HUES48 (cell line): ENCODE measurements around the gene COL5A1.

Source experiments
- H3K27ac ChIP-seq: one replicate; pipeline ENCODE4 v1.7.0; 2013; ENCODE audit warnings: low read depth, low read length, inconsistent platforms
- H3K27me3 ChIP-seq: 2 replicates; pipeline ENCODE4 v1.6.1; 2013; ENCODE audit warnings: mild to moderate bottlenecking, low read length; ENCODE audit not compliant: control insufficient read depth, insufficient read depth
- H3K36me3 ChIP-seq: 2 replicates; pipeline ENCODE4 v1.6.1; 2013; ENCODE audit warnings: low read length; ENCODE audit not compliant: control insufficient read depth, insufficient read depth
- H3K4me1 ChIP-seq: 2 replicates; pipeline ENCODE4 v1.6.1; 2013; ENCODE audit warnings: mild to moderate bottlenecking, low read length; ENCODE audit not compliant: control insufficient read depth, insufficient read depth
- H3K4me3 ChIP-seq: 2 replicates; pipeline ENCODE4 v1.5.1; 2013; ENCODE audit warnings: mild to moderate bottlenecking, low read depth, low read length
- H3K9ac ChIP-seq: 2 replicates; pipeline ENCODE4 v1.6.1; 2013; ENCODE audit warnings: mild to moderate bottlenecking, low read depth, low read length, moderate library complexity
- H3K9me3 ChIP-seq: 2 replicates; pipeline ENCODE4 v1.6.1; 2013; ENCODE audit warnings: low read length; ENCODE audit not compliant: control insufficient read depth, insufficient read depth

COL5A1 gene

GRCh38 chr9:134620751-134621557, 20.6 kb upstream of the COL5A1 start:
- no peaks in the 10 kb centered on the region for H3K9me3 ChIP-seq
- H3K9ac ChIP-seq: no peak overlapping the region
- H3K4me1 ChIP-seq: peaks cover 10% of the 10 kb centered on the region; the same call in 1 of the 2 replicates
- no peak overlapping the region for H3K27ac ChIP-seq
- no peak overlapping the region for H3K4me3 ChIP-seq
- no peaks in the 10 kb centered on the region for H3K27me3 ChIP-seq
- no peaks in the 10 kb centered on the region for H3K36me3 ChIP-seq

DNA sequence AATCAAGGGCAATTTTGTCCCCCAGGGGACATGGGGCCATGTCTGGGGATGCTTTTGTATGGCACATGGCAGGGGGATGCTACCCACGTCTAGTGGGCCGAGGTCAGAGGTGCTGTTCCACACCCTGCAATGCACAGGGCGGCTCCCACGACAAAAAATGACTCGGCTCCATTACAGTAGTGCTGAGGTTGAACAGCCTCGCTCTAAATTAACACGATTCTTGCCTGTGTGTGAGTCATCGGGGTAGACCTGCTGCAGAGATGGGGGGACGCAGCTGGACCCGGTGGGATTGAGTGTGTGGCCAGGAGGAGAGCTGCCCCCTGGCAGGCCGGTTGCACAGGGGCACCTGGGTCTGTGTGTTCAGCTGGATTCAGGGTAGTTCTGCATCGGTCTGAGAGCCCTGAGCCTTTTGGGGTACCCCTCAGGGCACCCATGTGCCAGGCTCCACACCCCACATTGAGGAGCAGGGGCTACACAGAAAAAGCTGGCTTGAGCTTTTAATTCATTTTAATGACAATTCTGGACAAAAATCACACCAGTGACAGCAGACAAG, 20.0 kb upstream of the COL5A1 start:
- Histone ChIP-seq H3K9me3 (no peaks in the 10 kb centered on the region), H3K27ac (no peak overlapping the region), H3K36me3 (no peaks in the 10 kb centered on the region), H3K4me1 (peaks cover 17% of the 10 kb centered on the region), H3K27me3 (no peaks in the 10 kb centered on the region), H3K9ac (no peak overlapping the region), H3K4me3 (no peak overlapping the region)

- Histone ChIP-seq H3K27ac (no peak overlapping the region), H3K27me3 (no peaks in the 10 kb centered on the region)
Measured at GRCh38 chr9:134622896-134623257, 18.7 kb upstream of the COL5A1 start.

DNA sequence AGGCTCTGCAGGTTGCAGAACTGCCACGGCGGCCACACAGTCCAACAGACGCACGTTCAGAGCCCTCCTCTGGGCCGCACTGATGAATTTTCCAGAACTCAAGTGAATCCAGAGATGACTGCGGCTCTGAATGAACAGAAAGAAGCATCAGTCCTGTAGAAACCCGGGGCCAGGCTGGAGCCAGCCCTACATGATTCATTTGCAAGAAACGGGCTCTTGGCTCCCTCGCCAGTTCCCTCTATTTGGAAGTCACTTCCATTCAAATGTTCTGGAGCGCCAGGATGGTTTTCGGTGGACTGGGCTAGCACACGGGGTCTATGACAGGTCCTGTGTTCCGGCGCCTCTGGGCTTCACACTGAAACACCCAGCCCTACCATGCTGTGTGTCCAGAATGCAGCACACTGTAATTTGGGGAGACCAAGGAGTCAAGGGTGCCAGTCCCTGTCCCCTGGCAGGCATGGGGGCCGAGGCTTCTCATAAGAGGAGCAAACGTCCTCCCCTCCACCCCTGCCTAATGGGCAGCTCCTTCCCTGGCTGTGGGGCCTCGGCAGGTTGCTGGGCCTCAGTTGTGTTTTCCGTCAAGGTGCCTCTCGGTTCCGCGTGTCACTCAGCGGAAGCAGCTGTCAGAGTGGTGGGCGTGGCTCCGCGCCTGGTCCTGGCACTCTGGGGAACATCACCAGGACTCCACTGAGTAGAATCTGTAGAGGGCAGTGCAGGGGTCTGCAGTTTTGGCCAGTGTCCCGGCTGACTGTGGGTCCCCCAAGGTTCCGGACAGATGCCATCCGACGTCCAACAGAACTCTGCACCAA, 18.1 kb upstream of the COL5A1 start:
- Histone ChIP-seq H3K4me1 (peaks cover 19% of the 10 kb centered on the region), H3K9me3 (no peaks in the 10 kb centered on the region), H3K4me3 (no peak overlapping the region), H3K36me3 (no peaks in the 10 kb centered on the region), H3K27me3 (no peaks in the 10 kb centered on the region), H3K27ac (no peak overlapping the region), H3K9ac (no peak overlapping the region)

More at GRCh38 chr9:134622896-134623257, 18.7 kb upstream of the COL5A1 start:
- no peak overlapping the region for H3K4me3 ChIP-seq
- no peaks in the 10 kb centered on the region for H3K9me3 ChIP-seq
- H3K36me3 ChIP-seq: no peaks in the 10 kb centered on the region
- H3K4me1 ChIP-seq: peaks cover 19% of the 10 kb centered on the region
- H3K9ac ChIP-seq: no peak overlapping the region

GRCh38 chr9:134624137-134624591, 17.4 kb upstream of the COL5A1 start:
- Histone ChIP-seq H3K27ac (no peak overlapping the region), H3K36me3 (no peaks in the 10 kb centered on the region), H3K9ac (no peak overlapping the region), H3K4me3 (no peak overlapping the region), H3K4me1 (peaks cover 19% of the 10 kb centered on the region), H3K9me3 (no peaks in the 10 kb centered on the region), H3K27me3 (no peaks in the 10 kb centered on the region)

DNA sequence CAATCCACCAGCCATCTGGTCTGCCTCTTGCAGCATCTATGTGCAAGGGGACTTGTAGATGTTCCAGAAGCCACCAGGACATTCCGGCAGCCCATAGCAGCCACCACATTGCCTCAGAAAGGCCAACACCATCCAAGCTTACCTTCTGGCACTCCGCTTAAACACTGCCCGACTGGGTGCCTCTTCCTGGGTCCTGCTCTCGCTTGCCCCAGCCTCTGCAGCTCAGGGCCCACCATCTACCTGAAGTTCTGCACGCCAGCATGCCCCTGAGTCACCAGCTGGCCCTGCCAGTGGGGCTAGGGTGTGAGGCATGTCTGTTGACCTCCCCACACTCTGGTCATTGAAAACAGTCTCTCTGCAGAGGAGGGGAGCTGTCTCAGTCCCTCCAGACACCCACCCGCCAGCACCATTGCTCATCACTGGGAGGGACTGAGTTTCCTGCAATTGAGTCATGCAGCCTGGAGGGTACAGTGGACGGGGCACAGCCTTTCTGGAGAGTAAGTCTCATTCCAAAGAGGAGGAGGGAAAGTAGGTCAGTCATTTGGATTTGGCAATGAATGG, 16.9 kb upstream of the COL5A1 start:
- H3K27me3 ChIP-seq: no peaks in the 10 kb centered on the region
- no peak overlapping the region for H3K9ac ChIP-seq
- no peak overlapping the region for H3K4me3 ChIP-seq
- H3K36me3 ChIP-seq: no peaks in the 10 kb centered on the region
- H3K9me3 ChIP-seq: no peaks in the 10 kb centered on the region
- H3K4me1 ChIP-seq: peaks cover 19% of the 10 kb centered on the region
- H3K27ac ChIP-seq: no peak overlapping the region

DNA sequence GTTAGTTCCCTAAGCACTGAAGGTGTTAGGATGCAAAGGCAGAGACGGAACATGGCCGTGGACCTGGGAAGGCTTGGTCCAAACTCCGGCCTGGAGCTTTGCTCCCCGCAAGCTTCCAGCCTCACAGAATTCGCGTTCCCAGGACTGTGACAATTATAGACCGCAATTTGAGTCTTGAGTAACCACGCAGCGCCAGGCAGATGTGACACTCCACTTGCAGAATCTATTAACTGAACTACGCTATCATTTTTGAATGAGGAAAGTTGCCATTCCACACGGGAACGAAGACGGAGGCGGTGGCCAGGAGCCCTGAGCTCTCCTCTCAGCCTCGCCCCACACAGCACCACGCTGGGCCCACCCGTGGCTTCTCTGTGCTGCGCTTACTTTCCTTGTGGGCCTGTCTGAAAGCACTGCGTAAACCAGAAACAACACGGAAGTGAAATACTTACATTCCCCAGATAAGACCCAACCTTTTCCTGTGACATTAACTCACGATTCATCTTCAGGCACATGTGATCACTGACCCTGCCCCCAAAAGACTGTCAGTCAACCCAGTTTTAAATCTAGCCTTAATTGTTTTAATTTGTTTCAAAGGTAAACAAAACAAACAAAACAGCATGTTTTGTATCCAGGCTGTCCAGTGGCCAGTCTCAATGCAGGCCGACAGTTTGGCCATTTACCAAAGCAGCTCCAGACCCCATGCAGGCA, 16.1 kb upstream of the COL5A1 start:
- Histone ChIP-seq H3K9me3 (no peaks in the 10 kb centered on the region), H3K4me1 (peaks cover 19% of the 10 kb centered on the region), H3K27me3 (no peaks in the 10 kb centered on the region), H3K36me3 (no peaks in the 10 kb centered on the region), H3K4me3 (no peak overlapping the region), H3K9ac (no peak overlapping the region), H3K27ac (peak overlapping the region; percentile 12)

DNA sequence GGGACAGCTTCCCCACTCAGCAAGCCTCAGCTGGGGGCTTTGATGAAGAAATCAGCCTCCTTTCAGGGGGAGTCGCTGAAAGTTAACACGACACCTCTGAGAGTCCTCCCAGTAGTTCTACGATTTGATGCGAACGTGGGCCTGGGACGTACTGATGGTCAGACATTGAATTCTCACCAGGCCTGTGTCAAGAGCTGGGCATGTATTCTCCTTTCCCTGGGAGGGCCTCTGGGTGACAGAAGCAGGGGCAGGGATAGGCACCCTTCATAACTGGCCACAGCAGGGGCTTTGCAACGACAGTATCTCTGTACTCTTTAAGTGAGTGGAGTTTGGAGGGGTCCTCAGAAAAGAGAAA, 15.6 kb upstream of the COL5A1 start:
- no peak overlapping the region for H3K9ac ChIP-seq
- H3K27me3 ChIP-seq: no peaks in the 10 kb centered on the region
- no peak overlapping the region for H3K27ac ChIP-seq
- no peaks in the 10 kb centered on the region for H3K9me3 ChIP-seq
- H3K4me3 ChIP-seq: no peak overlapping the region
- no peaks in the 10 kb centered on the region for H3K36me3 ChIP-seq
- H3K4me1 ChIP-seq: peaks cover 19% of the 10 kb centered on the region

GRCh38 chr9:134626571-134627416, 14.8 kb upstream of the COL5A1 start:
- no peak overlapping the region for H3K27ac ChIP-seq
- no peak overlapping the region for H3K4me3 ChIP-seq

More at GRCh38 chr9:134626571-134627416, 14.8 kb upstream of the COL5A1 start:
- peaks cover 19% of the 10 kb centered on the region for H3K4me1 ChIP-seq
- H3K36me3 ChIP-seq: no peaks in the 10 kb centered on the region
- no peak overlapping the region for H3K9ac ChIP-seq
- no peaks in the 10 kb centered on the region for H3K27me3 ChIP-seq
- no peaks in the 10 kb centered on the region for H3K9me3 ChIP-seq
